Right cardiac atrium (tissue), 5 donors: Measurements from ENCODE around the gene PTPRD. TPM values are rescaled to one million over a fixed set of nuclear protein-coding genes. Genes with fewer than 3 reads are reported as not detected.
A peak's percentile ranks its signal among the peaks of the same experiment; 100 is the strongest.

Source experiments
- ATAC-seq, 2 donors: fragments of 200-7000 bp; cut with Tn5 transposase; one replicate each; pipeline versions ENCODE4 v1.8.0 to v1.9.1; 2020; ENCODE audit warnings: moderate library complexity in 2 of 2, mild to moderate bottlenecking in 1 of 2
- DNase-seq, 3 donors: peaks; one replicate each; pipeline ENCODE4 v3.0.0-alpha.2; 2020
- H3K27ac ChIP-seq: one replicate; pipeline ENCODE4 v1.5.1; 2013; ENCODE audit warnings: mild to moderate bottlenecking, low read length, control low read depth, moderate library complexity
- H3K27me3 ChIP-seq: one replicate; pipeline ENCODE4 v1.6.1; 2013; ENCODE audit not compliant: control insufficient read depth, insufficient read depth
- H3K4me1 ChIP-seq: one replicate; pipeline ENCODE4 v1.6.1; 2013; ENCODE audit warnings: low read length; ENCODE audit not compliant: control insufficient read depth, insufficient read depth
- H3K4me3 ChIP-seq: one replicate; pipeline ENCODE4 v1.5.1; 2013; ENCODE audit warnings: low read length, control low read depth
- H3K9me3 ChIP-seq: one replicate; pipeline ENCODE4 v1.6.1; 2013; ENCODE audit warnings: low read length; ENCODE audit not compliant: control insufficient read depth
- WGBS: extraction: QIAGEN DNeasy Blood & Tissue Kit; methylation state at CpG from one replicate; pipeline ENCODE4 v1.1.7; 2013; 5-methylcytosine and 5-hydroxymethylcytosine counted together
- intact Hi-C, 4 donors: fragments of 100-400 bp; cut with DNase I; formaldehyde crosslinking; loops; one replicate each; pipeline versions ENCODE4 v1.11.0 to v1.14.0; 2022 to 2023
- polyA plus RNA-seq: library from polyadenylated mRNA; stranded (reverse); fragments of 200-250 nt; gene quantifications from one replicate; pipeline ENCODE4 v1.2.3, GENCODE V29; 2013
- total RNA-seq, 4 donors: library from RNA; stranded (reverse); fragmentation: NEBNext Ultra II Directional; extraction: Animal tissue kit (Norgen Biotek cat#: 25700); gene quantifications; one replicate each; pipeline ENCODE4 v1.2.1, GENCODE V29; 2021
- donor health status: healthy with polysubstance abuse.
- donor health status: DM: no; HTN: yes; CAD: no.
- donor health status: DM: no; HTN: no; CAD: no.
- donor health status: DM: no; HTN: yes; CAD: no; lungs with severe emphysema.
- donor health status: DM: yes; HTN: yes; CAD: no.

Gene PTPRD
- total and polyA plus RNA-seq, 5 donors, result 1.3 to 11.8 (median 7.1) TPM

- no peak overlapping the region for H3K27ac ChIP-seq
- peaks cover 2% of the 10 kb centered on the region for H3K4me1 ChIP-seq
- WGBS, result 51% methylated on average over 2 of the region's 2 CpGs
- no peaks in the 10 kb centered on the region for H3K27me3 ChIP-seq
- H3K4me3 ChIP-seq, result no peak overlapping the region
- intact Hi-C loops, result no loop called here
- peak in 1 of 3 donors; percentile 17 for DNase-seq
- no peak for ATAC-seq
- no peaks in the 10 kb centered on the region for H3K9me3 ChIP-seq
These were observed 1932.1 kb downstream of the PTPRD start for GRCh38 chr9:8680658-8681057.

GRCh38 chr9:8680157-8680556 is 1932.6 kb downstream of the PTPRD start:
- Histone ChIP-seq H3K4me3 (no peak overlapping the region), H3K27me3 (no peaks in the 10 kb centered on the region), H3K9me3 (no peaks in the 10 kb centered on the region), H3K27ac (no peak overlapping the region), H3K4me1 (peaks cover 2% of the 10 kb centered on the region)
- DNase-seq (no peak), ATAC-seq (no peak)
- intact Hi-C loops, result no loop called here
- WGBS, result 87% methylated on average over 3 of the region's 3 CpGs

DNA sequence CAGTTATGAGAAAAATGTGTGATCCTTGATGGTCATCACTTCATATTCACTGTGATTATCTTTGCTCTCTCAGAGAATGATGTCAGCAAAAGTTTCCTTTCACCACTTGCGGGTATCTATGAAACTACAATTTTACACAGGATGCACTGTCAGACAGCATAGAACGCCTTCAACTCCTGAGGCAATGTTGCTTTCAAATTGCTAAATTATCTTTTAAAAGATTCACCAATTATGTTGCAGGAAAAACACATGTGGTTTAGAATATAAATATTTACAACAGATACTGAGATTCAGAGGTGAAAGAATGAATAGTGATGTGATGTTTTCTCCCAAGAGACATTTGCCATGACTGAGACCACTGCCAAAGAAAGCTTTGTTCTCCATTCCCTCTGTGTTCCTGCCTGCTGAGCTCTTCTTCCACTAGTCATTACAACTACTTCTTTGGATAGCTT is 1933.4 kb downstream of the PTPRD start:
- DNase-seq (no peak), ATAC-seq (no peak)
- no peak overlapping the region for H3K4me3 ChIP-seq
- intact Hi-C loops, result no loop called here
- H3K27ac ChIP-seq, result no peak overlapping the region
- H3K27me3 ChIP-seq, result no peaks in the 10 kb centered on the region
- H3K9me3 ChIP-seq, result no peaks in the 10 kb centered on the region
- H3K4me1 ChIP-seq, result peaks cover 2% of the 10 kb centered on the region
- WGBS, result 36% methylated on average over 2 of the region's 2 CpGs

DNA sequence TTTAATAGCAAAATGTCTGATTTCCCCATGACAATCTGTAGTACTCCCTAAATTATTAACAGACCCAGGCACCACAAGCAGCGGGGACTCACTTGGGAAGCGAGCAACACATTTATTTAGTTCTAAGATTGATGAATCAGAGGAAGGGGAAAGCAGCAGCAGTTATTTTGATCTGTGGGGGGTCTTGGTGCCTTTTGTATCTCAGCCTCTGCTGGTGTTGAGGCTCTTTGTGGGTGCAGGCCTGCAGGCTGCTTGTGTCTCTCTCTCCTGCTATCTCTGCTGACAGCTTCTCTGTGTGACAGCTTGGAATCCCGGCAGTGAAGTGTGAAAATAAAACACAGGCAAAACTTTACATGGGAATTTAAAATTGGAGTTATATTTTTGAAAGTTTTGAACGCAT is 1935.1 kb downstream of the PTPRD start:
- H3K27ac ChIP-seq, result no peak overlapping the region
- DNase-seq (peak in 1 of 3 donors; percentile 28), ATAC-seq (peak in 1 of 2 donors; percentile 65)
- 47% methylated on average over 4 of the region's 4 CpGs for WGBS
- H3K4me1 ChIP-seq, result peaks cover 2% of the 10 kb centered on the region
- H3K9me3 ChIP-seq, result no peaks in the 10 kb centered on the region
- H3K4me3 ChIP-seq, result no peak overlapping the region
- intact Hi-C loops, result no loop called here
- H3K27me3 ChIP-seq, result no peaks in the 10 kb centered on the region

GRCh38 chr9:8674536-8674935 is 1938.3 kb downstream of the PTPRD start:
- intact Hi-C loops, result no loop called here
- Histone ChIP-seq H3K27me3 (no peaks in the 10 kb centered on the region), H3K4me1 (peaks cover 2% of the 10 kb centered on the region), H3K27ac (no peak overlapping the region), H3K4me3 (no peak overlapping the region), H3K9me3 (no peaks in the 10 kb centered on the region)
- DNase-seq (no peak), ATAC-seq (no peak)

GRCh38 chr9:8673830-8674229 is 1939.0 kb downstream of the PTPRD start:
- ATAC-seq, result no peak
- Histone ChIP-seq H3K4me1 (peaks cover 2% of the 10 kb centered on the region), H3K27ac (no peak overlapping the region), H3K4me3 (no peak overlapping the region), H3K27me3 (no peaks in the 10 kb centered on the region), H3K9me3 (no peaks in the 10 kb centered on the region)
- no peak for DNase-seq
- 77% methylated on average over 7 of the region's 7 CpGs for WGBS
- intact Hi-C loops, result no loop called here

- intact Hi-C loops, result no loop called here
These were observed 1942.1 kb downstream of the PTPRD start for GRCh38 chr9:8670751-8671150.

GRCh38 chr9:8668751-8669150 is 1944.1 kb downstream of the PTPRD start:
- no peaks in the 10 kb centered on the region for H3K27me3 ChIP-seq
- no peaks in the 10 kb centered on the region for H3K4me1 ChIP-seq
- H3K4me3 ChIP-seq, result no peak overlapping the region
- H3K9me3 ChIP-seq, result no peaks in the 10 kb centered on the region
- intact Hi-C loops, result no loop called here
- DNase-seq, result no peak
- WGBS, result 71% methylated on average over 1 of the region's 1 CpG
- ATAC-seq, result no peak
- no peak overlapping the region for H3K27ac ChIP-seq

More at GRCh38 chr9:8670751-8671150, 1942.1 kb downstream of the PTPRD start:
- DNase-seq, result no peak
- ATAC-seq, result no peak
- Histone ChIP-seq H3K9me3 (no peaks in the 10 kb centered on the region), H3K4me1 (no peaks in the 10 kb centered on the region), H3K4me3 (no peak overlapping the region), H3K27ac (no peak overlapping the region), H3K27me3 (no peaks in the 10 kb centered on the region)
- WGBS, result 89% methylated on average over 2 of the region's 2 CpGs

GRCh38 chr9:8668231-8668630 is 1944.6 kb downstream of the PTPRD start:
- DNase-seq, result no peak
- Histone ChIP-seq H3K27me3 (no peaks in the 10 kb centered on the region), H3K27ac (no peak overlapping the region), H3K4me3 (no peak overlapping the region), H3K4me1 (no peaks in the 10 kb centered on the region), H3K9me3 (no peaks in the 10 kb centered on the region)
- ATAC-seq, result no peak
- WGBS, result 82% methylated on average over 3 of the region's 3 CpGs
- intact Hi-C loops, result no loop called here

GRCh38 chr9:8666060-8666459 is 1946.7 kb downstream of the PTPRD start:
- Histone ChIP-seq H3K9me3 (no peaks in the 10 kb centered on the region), H3K4me1 (no peaks in the 10 kb centered on the region), H3K27me3 (no peaks in the 10 kb centered on the region), H3K27ac (no peak overlapping the region), H3K4me3 (no peak overlapping the region)
- DNase-seq, result no peak
- no peak for ATAC-seq
- intact Hi-C loops, result no loop called here

GRCh38 chr9:8660383-8660782 is 1952.4 kb downstream of the PTPRD start:
- ATAC-seq (peak in 1 of 2 donors; percentile 72), DNase-seq (peak; percentile 54 to 83 (median 61))
- Histone ChIP-seq H3K27ac (no peak overlapping the region), H3K4me1 (no peaks in the 10 kb centered on the region), H3K4me3 (no peak overlapping the region), H3K27me3 (no peaks in the 10 kb centered on the region), H3K9me3 (no peaks in the 10 kb centered on the region)
- intact Hi-C loops, result no loop called here

DNA sequence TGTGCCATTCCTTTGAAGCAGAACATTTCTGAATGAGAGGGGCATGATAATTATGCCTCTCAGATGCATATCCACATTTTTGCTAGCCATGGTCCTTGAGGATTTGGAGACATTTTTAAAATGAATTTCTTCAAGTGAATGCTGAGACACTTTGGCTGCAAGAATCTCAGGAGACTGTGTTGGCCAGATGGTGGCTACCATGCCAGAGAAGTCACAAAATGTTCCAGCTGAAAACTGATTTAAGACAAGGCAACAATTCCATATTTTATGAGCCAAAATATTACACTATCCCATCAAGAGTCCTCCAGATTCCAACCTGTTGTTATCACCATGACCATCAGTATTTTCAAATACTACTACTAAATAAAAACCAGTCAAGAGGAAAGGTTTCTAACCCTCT is 1953.7 kb downstream of the PTPRD start:
- intact Hi-C loops, result no loop called here
- no peaks in the 10 kb centered on the region for H3K27me3 ChIP-seq
- H3K9me3 ChIP-seq, result no peaks in the 10 kb centered on the region
- no peaks in the 10 kb centered on the region for H3K4me1 ChIP-seq
- DNase-seq, result peak in 1 of 3 donors; percentile 33
- H3K27ac ChIP-seq, result no peak overlapping the region
- ATAC-seq, result peak in 1 of 2 donors; percentile 60
- H3K4me3 ChIP-seq, result no peak overlapping the region
